Mesenchymal stem cell (in vitro differentiated cells and primary cell): ENCODE results near the gene PSG2.
"Not testable (repeated sequence)": the region's sequence is repeated elsewhere in the genome, so short reads cannot be mapped to it uniquely, and the experiment has no call there.

Experiments used
- DNase-seq: peaks from one replicate; pipeline ENCODE4 v3.0.0-alpha.2; 2013
- H2AFZ ChIP-seq: one replicate; pipeline ENCODE4 v1.6.1; 2013; ENCODE audit warnings: low read depth, mild to moderate bottlenecking, control low read depth, inconsistent platforms, low read length, moderate library complexity
- H2AK5ac ChIP-seq: 2 replicates; pipeline ENCODE4 v1.6.1; 2013; ENCODE audit warnings: low read length, moderate library complexity, mild to moderate bottlenecking, inconsistent platforms; ENCODE audit not compliant: severe bottlenecking
- H2BK120ac ChIP-seq: one replicate; pipeline ENCODE4 v1.6.1; 2013; ENCODE audit warnings: low read depth, mild to moderate bottlenecking, inconsistent platforms, low read length, moderate library complexity
- H2BK12ac ChIP-seq, 2 experiments: one replicate each; pipeline ENCODE4 v1.6.1; 2013; ENCODE audit warnings: inconsistent platforms in 2 of 2, low read length in 2 of 2, mild to moderate bottlenecking in 2 of 2, moderate library complexity in 2 of 2, control low read depth in 1 of 2
- H2BK15ac ChIP-seq: one replicate; pipeline ENCODE4 v1.6.1; 2013; ENCODE audit warnings: mild to moderate bottlenecking, low read depth, inconsistent platforms; ENCODE audit not compliant: poor library complexity, severe bottlenecking
- H2BK5ac ChIP-seq: 2 replicates; pipeline ENCODE4 v1.6.1; 2013; ENCODE audit warnings: low read depth, mild to moderate bottlenecking, low read length, control low read depth, inconsistent platforms; ENCODE audit not compliant: poor library complexity, severe bottlenecking
- H3K14ac ChIP-seq, 2 experiments: one replicate each; pipeline ENCODE4 v1.6.1; 2013; ENCODE audit warnings: inconsistent platforms in 2 of 2, low read length in 2 of 2, control low read depth in 1 of 2, mild to moderate bottlenecking in 1 of 2, moderate library complexity in 1 of 2
- H3K18ac ChIP-seq, 2 experiments: one replicate each; pipeline ENCODE4 v1.6.1; 2013; ENCODE audit warnings: inconsistent platforms in 2 of 2, low read length in 2 of 2, control low read depth in 1 of 2, low read depth in 1 of 2, mild to moderate bottlenecking in 1 of 2
- H3K23ac ChIP-seq, 2 experiments: one replicate each; pipeline ENCODE4 v1.6.1; 2013; ENCODE audit warnings: inconsistent platforms in 2 of 2, low read length in 2 of 2, mild to moderate bottlenecking in 2 of 2, moderate library complexity in 2 of 2, control low read depth in 1 of 2
- H3K27ac ChIP-seq: 2 replicates; pipeline ENCODE4 v1.5.1; 2013; ENCODE audit warnings: mild to moderate bottlenecking, moderate library complexity, low read length, control low read depth, inconsistent platforms; ENCODE audit not compliant: poor library complexity, severe bottlenecking
- H3K27me3 ChIP-seq, 2 experiments: 2 replicates each; pipeline versions ENCODE4 v1.6.1 to v1.7.0; 2013; ENCODE audit warnings: low read length in 2 of 2, mild to moderate bottlenecking in 2 of 2, moderate library complexity in 2 of 2, control low read depth in 1 of 2, inconsistent platforms in 1 of 2; ENCODE audit not compliant: control insufficient read depth in 1 of 2, insufficient read depth in 1 of 2
- H3K36me3 ChIP-seq, 2 experiments: 2 replicates each; pipeline versions ENCODE4 v1.6.1 to v1.7.0; 2013; ENCODE audit warnings: low read length in 2 of 2, control low read depth in 1 of 2, inconsistent platforms in 1 of 2, low read depth in 1 of 2, mild to moderate bottlenecking in 1 of 2; ENCODE audit not compliant: insufficient read depth in 2 of 2, control insufficient read depth in 1 of 2
- H3K4ac ChIP-seq, 2 experiments: one replicate each; pipeline ENCODE4 v1.6.1; 2013; ENCODE audit warnings: inconsistent platforms in 2 of 2, low read length in 2 of 2, mild to moderate bottlenecking in 2 of 2, moderate library complexity in 2 of 2, control low read depth in 1 of 2, low read depth in 1 of 2
- H3K4me1 ChIP-seq: 2 replicates; pipeline ENCODE4 v1.6.1; 2013; ENCODE audit warnings: low read depth, low read length, control low read depth; ENCODE audit not compliant: control insufficient read depth, insufficient read depth
- H3K4me2 ChIP-seq: 2 replicates; pipeline ENCODE4 v1.6.1; 2013; ENCODE audit warnings: low read length, mild to moderate bottlenecking, inconsistent platforms; ENCODE audit not compliant: poor library complexity, severe bottlenecking
- H3K4me3 ChIP-seq, 2 experiments: 2 replicates each; pipeline versions ENCODE4 v1.5.1 to v1.7.0; 2013; ENCODE audit warnings: low read length in 2 of 2, mild to moderate bottlenecking in 2 of 2, control low read depth in 1 of 2, low read depth in 1 of 2; ENCODE audit not compliant: insufficient read depth in 1 of 2
- H3K79me1 ChIP-seq: replicated peaks from 2 replicates; pipeline ENCODE4 v1.6.1; 2013; ENCODE audit warnings: mild to moderate bottlenecking, control low read depth, low read length, inconsistent platforms; ENCODE audit not compliant: poor library complexity, severe bottlenecking
- H3K9ac ChIP-seq: 2 replicates; pipeline ENCODE4 v1.7.0; 2013; ENCODE audit warnings: mild to moderate bottlenecking, low read length, moderate library complexity
- H3K9me3 ChIP-seq: 2 replicates; pipeline ENCODE4 v1.7.0; 2013; ENCODE audit warnings: mild to moderate bottlenecking, low read length; ENCODE audit not compliant: control insufficient read depth
- H4K8ac ChIP-seq: one replicate; pipeline ENCODE4 v1.6.1; 2013; ENCODE audit warnings: inconsistent platforms, mild to moderate bottlenecking, low read length, moderate library complexity
- H4K91ac ChIP-seq: one replicate; pipeline ENCODE4 v1.6.1; 2013; ENCODE audit warnings: mild to moderate bottlenecking, low read length, inconsistent platforms
- WGBS: methylation state at CpG from one replicate; pipeline ENCODE4 v1.1.7; 2013; ENCODE audit warnings: mixed read lengths; 5-methylcytosine and 5-hydroxymethylcytosine counted together

The PSG2 gene

GRCh38 chr19:43047966-43048365, 34.5 kb downstream of the PSG2 start:
- not testable (repeated sequence) for H3K9me3 ChIP-seq, H2BK15ac ChIP-seq, H3K27me3 ChIP-seq, DNase-seq, H2BK120ac ChIP-seq, H3K79me1 ChIP-seq, H3K4ac ChIP-seq, H2BK12ac ChIP-seq, H3K9ac ChIP-seq, H3K4me3 ChIP-seq, H3K18ac ChIP-seq, H3K14ac ChIP-seq, H3K4me2 ChIP-seq, H2AK5ac ChIP-seq, H3K36me3 ChIP-seq, H3K23ac ChIP-seq, H4K91ac ChIP-seq, H3K27ac ChIP-seq, H2AFZ ChIP-seq, H2BK5ac ChIP-seq, H4K8ac ChIP-seq, H3K4me1 ChIP-seq
- 72% methylated on average over 3 of the region's 3 CpGs for WGBS

GRCh38 chr19:43046578-43046977, 35.9 kb downstream of the PSG2 start:
- not testable (repeated sequence) for H3K36me3 ChIP-seq, H3K14ac ChIP-seq, H2BK120ac ChIP-seq, H2AFZ ChIP-seq, H3K9ac ChIP-seq, H4K8ac ChIP-seq, H2BK12ac ChIP-seq, H3K27me3 ChIP-seq, H2AK5ac ChIP-seq, H3K27ac ChIP-seq, H4K91ac ChIP-seq, H3K4ac ChIP-seq, H3K23ac ChIP-seq, H3K9me3 ChIP-seq, H3K4me2 ChIP-seq, H3K4me1 ChIP-seq, H3K4me3 ChIP-seq, H3K79me1 ChIP-seq, H3K18ac ChIP-seq, H2BK15ac ChIP-seq, H2BK5ac ChIP-seq, DNase-seq
- WGBS, result 25% methylated on average over 1 of the region's 2 CpGs

GRCh38 chr19:43043492-43044180, 38.9 kb downstream of the PSG2 start:
- not testable (repeated sequence) for H3K36me3 ChIP-seq, H3K18ac ChIP-seq, H4K8ac ChIP-seq, H3K4me2 ChIP-seq, H2BK12ac ChIP-seq, H3K4ac ChIP-seq, H3K79me1 ChIP-seq, H4K91ac ChIP-seq, H2AFZ ChIP-seq, H3K23ac ChIP-seq, H3K9me3 ChIP-seq, H2AK5ac ChIP-seq, H2BK120ac ChIP-seq, H3K4me1 ChIP-seq, H3K14ac ChIP-seq, H2BK5ac ChIP-seq, H3K27me3 ChIP-seq, H3K27ac ChIP-seq, H3K4me3 ChIP-seq, H3K9ac ChIP-seq, DNase-seq, H2BK15ac ChIP-seq
- WGBS, result 71% methylated on average over 1 of the region's 1 CpG

GRCh38 chr19:43031645-43032044, 50.9 kb downstream of the PSG2 start:
- H3K79me1 ChIP-seq, H4K8ac ChIP-seq, H2BK15ac ChIP-seq, H2AFZ ChIP-seq, H3K9me3 ChIP-seq, H2AK5ac ChIP-seq, H3K4me3 ChIP-seq, H3K36me3 ChIP-seq, H2BK120ac ChIP-seq, H3K18ac ChIP-seq, H3K4me2 ChIP-seq, H3K27ac ChIP-seq, H3K9ac ChIP-seq, H3K27me3 ChIP-seq, H3K23ac ChIP-seq, H3K4me1 ChIP-seq, H3K4ac ChIP-seq, H3K14ac ChIP-seq, H2BK5ac ChIP-seq, H4K91ac ChIP-seq, H2BK12ac ChIP-seq, DNase-seq: not testable (repeated sequence)
- 73% methylated on average over 2 of the region's 2 CpGs for WGBS
